ENCODE results near the gene ENPP4.
A peak's percentile ranks its signal among the peaks of the same experiment; 100 is the strongest.
"Not testable (repeated sequence)": the region's sequence is repeated elsewhere in the genome, so short reads cannot be mapped to it uniquely, and the experiment has no call there.

The ENPP4 gene, protein sequence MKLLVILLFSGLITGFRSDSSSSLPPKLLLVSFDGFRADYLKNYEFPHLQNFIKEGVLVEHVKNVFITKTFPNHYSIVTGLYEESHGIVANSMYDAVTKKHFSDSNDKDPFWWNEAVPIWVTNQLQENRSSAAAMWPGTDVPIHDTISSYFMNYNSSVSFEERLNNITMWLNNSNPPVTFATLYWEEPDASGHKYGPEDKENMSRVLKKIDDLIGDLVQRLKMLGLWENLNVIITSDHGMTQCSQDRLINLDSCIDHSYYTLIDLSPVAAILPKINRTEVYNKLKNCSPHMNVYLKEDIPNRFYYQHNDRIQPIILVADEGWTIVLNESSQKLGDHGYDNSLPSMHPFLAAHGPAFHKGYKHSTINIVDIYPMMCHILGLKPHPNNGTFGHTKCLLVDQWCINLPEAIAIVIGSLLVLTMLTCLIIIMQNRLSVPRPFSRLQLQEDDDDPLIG

GRCh38 chr6:46129629-46130511, at the start of gene ENPP4:
TSS of gene ENPP4 (plus strand) at chr6:46129989. CDS start at chr6:46139584, 9,595 bp downstream.
- peak; percentile 80 to 91 for DNase-seq

GRCh38 chr6:46080111-46080510, 49.7 kb upstream of the ENPP4 start:
- no peak for DNase-seq

GRCh38 chr6:46085688-46086087, 44.1 kb upstream of the ENPP4 start:
- DNase-seq, result not testable (repeated sequence)

DNA sequence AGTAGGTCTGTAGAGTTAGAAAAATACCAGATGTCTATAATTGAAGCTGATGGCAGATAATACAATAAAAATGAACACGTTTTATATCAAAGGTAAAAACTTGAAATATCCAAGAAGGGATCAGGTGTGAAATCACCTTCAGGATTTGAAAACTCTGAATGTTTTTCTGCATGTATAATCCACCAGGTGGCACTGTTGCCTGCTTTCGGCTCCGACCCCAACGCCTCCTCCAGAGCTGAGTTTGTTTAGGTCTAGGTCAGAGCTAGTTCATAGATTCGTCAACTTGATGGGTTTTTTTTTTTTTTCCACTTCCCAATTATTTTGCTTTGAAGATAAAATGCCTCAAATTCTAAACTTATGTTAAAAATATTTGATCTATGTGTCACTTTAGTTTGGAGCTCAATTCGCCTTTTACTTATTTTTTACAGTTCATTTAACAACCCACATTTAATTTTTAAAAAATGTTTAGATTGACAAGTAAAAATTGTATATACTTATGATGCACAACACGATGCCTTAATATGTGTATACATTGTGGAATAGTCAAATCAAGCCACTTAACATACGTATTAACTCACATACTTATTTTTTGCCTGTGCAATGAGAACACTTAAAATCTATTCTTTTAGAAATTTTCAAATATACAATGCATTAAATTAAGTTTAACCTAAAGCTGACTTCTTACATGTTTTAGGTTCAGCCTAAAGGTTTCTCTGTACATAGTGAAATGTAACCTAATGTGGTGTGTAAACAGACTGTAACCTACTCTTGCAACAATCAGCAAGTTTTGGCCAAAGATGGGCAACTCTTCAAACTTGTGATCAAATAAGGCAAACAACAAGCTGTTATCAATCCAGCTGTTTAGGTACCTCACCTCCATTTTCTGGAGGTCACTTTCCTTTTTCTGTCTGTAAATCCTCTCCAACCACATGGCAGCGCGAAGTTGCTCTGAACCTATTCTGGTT, 39.4 kb upstream of the ENPP4 start:
- DNase-seq, result peak; percentile 40 to 43

GRCh38 chr6:46091080-46091478, 38.7 kb upstream of the ENPP4 start:
- DNase-seq, result no peak

DNA sequence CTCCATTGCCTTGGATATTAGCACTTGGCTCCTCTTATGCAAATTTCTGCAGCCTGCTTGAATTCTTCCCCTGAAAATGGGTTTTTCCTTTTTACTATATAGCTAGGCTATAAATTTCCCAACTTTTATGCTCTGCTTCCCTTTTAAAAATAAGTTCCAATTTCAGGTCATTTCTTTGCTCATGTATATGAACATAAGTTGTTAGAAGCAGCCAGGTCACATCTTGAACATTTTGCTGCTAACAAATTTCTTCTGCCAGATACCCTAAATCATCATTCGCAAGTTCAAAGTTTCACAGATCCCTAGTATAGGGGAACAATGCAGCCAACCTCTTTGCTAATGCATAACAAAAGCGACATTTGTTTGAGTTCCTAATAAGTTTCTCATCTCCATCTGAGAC, 34.5 kb upstream of the ENPP4 start:
- DNase-seq, result no peak

- no peak for DNase-seq
These were observed 32.4 kb upstream of the ENPP4 start for GRCh38 chr6:46097366-46097765.

GRCh38 chr6:46098678-46099077, 31.1 kb upstream of the ENPP4 start:
- DNase-seq, result no peak

DNA sequence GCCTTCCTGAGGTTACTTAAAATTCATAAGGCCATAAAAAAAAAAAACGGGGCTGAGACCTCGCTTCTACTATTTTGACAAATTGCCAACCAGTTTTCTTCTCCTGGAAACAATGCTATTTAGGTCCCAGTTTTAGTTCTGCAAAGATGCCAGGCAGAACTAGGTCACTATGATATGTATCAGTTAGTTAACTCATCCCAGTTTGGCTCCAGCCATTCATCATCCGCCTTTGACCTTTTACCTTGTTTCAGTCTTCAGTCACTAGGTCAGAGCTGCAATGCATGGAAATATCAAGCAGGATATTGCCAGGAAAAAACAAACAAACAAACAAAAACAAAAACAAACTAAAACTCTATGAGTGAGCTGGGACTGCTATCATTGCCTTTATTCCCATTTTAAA, 29.8 kb upstream of the ENPP4 start:
- DNase-seq, result no peak

DNA sequence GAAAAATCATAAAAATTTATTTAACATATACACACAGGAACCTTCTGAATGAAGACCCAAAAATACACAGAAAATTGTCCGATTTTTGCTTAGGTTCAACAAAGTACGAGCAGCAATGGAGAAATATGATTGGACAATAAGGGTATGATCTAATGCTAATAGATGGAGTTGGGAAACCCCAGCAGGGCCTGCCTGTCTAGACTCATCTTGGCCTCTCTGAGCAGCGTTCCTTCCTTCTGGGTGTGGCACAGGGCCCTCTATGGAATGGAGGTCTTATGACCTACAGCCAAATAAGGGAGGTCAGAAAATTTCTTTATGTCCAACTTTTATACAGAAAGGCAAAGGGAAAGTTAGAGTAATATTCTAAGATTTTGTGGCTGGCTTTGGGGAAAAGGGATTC, 27.7 kb upstream of the ENPP4 start:
- no peak for DNase-seq

DNA sequence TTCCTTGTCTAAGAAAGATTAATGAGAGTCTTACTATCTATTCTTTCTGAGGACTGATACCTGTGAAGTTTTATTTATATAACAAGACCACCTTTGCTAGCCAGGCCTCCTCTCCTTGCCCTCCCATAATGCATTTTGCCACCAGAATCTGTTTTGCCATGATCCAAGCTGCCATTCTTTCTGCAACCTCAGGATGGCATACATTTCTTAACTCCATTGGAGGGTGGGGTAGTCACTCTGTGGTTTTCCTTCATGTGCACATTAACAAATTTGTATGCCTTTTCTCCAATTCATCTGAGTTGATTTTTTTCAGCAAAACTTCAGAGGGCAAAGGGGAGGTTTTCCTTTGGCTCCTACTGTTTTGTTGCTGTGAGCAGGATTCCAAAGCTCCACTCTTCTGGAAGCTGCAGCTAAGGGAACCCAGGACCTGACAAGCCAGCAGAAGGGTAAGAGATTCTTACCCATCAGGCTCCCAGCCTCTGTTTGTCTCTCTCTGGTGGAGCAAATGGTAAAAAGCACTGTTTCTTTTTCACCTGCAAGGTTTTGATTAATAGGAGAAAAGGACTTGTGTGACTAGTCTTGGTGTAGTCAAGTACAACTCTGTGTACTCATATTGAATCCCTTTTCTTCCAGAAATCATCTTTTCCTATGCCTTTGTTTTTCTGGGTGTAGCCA, 26.2 kb upstream of the ENPP4 start:
- DNase-seq, result no peak

- no peak for DNase-seq
These were observed 25.6 kb upstream of the ENPP4 start for GRCh38 chr6:46104209-46104608.

DNA sequence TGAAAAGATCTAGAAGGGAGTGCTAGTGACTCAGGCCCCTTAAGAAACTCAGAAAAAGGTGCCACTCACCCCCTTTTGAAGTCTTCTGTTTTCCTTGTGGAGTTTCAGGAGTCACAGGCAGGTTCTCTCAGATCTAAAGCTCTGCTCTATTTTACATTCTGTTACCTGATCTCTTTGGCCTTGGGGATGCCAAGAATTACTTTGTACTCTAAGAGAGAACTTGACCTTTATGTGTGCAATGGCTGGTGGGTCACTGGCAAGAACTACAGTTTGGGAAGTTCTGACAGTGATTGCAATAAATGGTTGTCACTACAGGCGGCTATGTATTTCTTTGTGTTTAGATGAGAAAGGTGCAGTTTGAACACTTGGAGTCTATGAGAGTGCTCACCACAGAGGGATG, 24.2 kb upstream of the ENPP4 start:
- DNase-seq, result no peak

- DNase-seq, result no peak
These were observed 16.4 kb upstream of the ENPP4 start for GRCh38 chr6:46113370-46113769.

DNA sequence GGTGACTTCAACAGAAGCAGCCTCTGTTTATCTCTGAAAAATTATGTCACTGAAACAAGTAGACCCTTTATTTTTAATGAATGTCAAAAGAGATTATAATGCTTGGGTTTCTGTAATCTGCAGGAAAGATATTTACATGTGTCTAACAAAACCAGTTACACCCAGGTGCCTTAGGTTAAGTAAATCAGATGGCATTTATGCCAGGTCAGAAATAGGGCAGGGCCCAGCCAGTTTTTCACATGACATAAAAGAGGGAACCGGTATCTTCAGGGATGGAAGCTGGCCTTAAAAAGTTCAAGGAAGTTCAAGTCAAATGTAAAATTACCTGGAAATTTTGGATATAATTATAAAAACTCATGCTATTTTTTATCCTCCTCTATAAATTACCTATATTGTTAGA, 14.2 kb upstream of the ENPP4 start:
- DNase-seq, result no peak

- no peak for DNase-seq
These were observed 13.5 kb upstream of the ENPP4 start for GRCh38 chr6:46116289-46116688.

DNA sequence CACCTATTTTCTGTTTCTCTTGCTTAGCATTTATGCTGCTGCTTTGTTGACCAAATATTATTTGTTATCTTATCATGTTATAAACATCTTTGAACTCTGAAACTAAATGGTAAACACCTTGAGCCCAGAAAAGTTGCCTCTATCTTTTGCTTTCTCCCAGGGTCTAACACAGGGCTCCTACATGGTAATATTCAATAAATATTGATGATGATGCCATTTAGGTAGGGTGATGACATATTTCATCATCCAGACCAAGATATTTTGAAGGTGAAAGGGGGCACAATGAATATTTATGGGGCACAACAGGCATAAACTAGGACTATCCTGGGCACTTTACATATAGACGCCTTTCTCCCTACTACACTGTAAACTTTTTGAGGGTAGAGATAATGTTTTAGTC, 11.6 kb upstream of the ENPP4 start:
- DNase-seq, result no peak

- DNase-seq, result no peak
These were observed 11.0 kb upstream of the ENPP4 start for GRCh38 chr6:46118836-46119235.

- not testable (repeated sequence) for DNase-seq
These were observed 10.1 kb upstream of the ENPP4 start for GRCh38 chr6:46119679-46120078.

DNA sequence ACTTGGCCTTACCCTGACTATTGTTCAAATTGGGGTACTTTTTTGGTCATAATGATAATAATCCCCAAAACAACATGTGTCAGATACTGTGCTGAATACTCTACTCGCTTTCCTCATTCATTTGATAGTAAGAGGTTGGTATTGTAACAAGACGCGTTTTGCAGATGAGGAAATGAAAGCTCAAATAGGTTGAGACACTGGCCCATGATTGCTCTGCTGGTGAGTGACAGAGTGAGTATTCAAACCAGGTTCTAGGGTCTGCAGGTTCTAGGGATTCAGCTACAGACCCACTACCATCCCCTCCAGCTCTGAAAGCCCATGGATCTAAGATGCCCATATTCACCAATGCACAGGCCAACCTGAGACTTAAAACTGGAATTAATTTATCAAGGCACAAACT, 1.3 kb upstream of the ENPP4 start:
- DNase-seq, result no peak

GRCh38 chr6:46129291-46129628, 529 bp upstream of the ENPP4 start:
- DNase-seq, result no peak

DNA sequence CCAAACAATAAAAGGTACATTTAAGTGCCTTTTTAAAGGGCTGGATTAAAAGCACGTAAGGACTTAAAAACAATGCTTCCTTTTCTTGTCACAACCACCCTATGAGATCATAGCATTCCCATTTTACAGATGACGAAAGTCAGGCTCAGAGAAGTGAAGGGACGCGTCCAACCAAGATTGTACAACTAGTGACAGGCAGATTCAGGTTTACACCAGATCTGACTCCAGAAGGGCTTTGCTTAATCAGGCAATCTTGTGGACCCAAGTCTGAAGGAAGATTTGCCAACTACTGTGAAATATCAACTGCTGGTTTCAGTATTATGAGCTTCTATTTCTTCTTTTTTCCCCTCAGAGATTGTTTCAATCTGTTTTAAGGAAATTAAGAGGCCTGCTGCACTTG, 877 bp downstream of the ENPP4 start:
- DNase-seq, result no peak
